ENCODE results near the gene XRCC1.

- TF ChIP-seq EZH2 (IDR thresholded peaks at IDR 0.05; ENCODE audit: borderline replicate concordance, low read depth, low read length, severe bottlenecking) (no peak), CTCF (IDR thresholded peaks at IDR 0.05; ENCODE audit: borderline replicate concordance, extremely low read depth, low read length, poor library complexity, severe bottlenecking) (no peak)
These were observed 42.3 kb downstream of the XRCC1 start, which contains the start of gene ZNF575 for GRCh38 chr19:43532962-43533545.
